IPS-18c (cell line): Measurements from ENCODE around the gene RNASE12.
"Not testable (repeated sequence)": the region's sequence is repeated elsewhere in the genome, so short reads cannot be mapped to it uniquely, and the experiment has no call there.

Source experiments
- H3K4me3 ChIP-seq: 2 replicates; pipeline ENCODE4 v1.7.0; 2013; ENCODE audit warnings: low read depth, mild to moderate bottlenecking, low read length, moderate library complexity; ENCODE audit not compliant: insufficient read depth
- H3K9me3 ChIP-seq: one replicate; pipeline ENCODE4 v1.6.1; 2013; ENCODE audit warnings: mild to moderate bottlenecking, low read length, moderate library complexity; ENCODE audit not compliant: control insufficient read depth, insufficient read depth

Gene RNASE12

GRCh38 chr14:20591235-20591634, at the start of gene RNASE12:
TSS of gene RNASE12 (minus strand) at chr14:20591376. CDS start at chr14:20590723, 653 bp downstream.
- Histone ChIP-seq H3K4me3 (no peak within 1 kb of the TSS), H3K9me3 (no peaks in the 10 kb centered on the region)

- Histone ChIP-seq H3K4me3 (peak overlapping the region; percentile 69), H3K9me3 (no peaks in the 10 kb centered on the region)
These were observed 41.9 kb upstream of the RNASE12 start for GRCh38 chr14:20632831-20633691.

- Histone ChIP-seq H3K9me3 (no peaks in the 10 kb centered on the region), H3K4me3 (peak overlapping the region; percentile 69)
These were observed 41.3 kb upstream of the RNASE12 start for GRCh38 chr14:20632448-20632830.

GRCh38 chr14:20631880-20632389, 40.8 kb upstream of the RNASE12 start:
- Histone ChIP-seq H3K9me3 (no peaks in the 10 kb centered on the region), H3K4me3 (peak overlapping the region; percentile 69)

- Histone ChIP-seq H3K4me3 (peak overlapping the region; percentile 69), H3K9me3 (no peaks in the 10 kb centered on the region)
These were observed 40.1 kb upstream of the RNASE12 start for GRCh38 chr14:20631023-20631879.

- H3K4me3 ChIP-seq = peak overlapping the region; percentile 53
These were observed 39.3 kb upstream of the RNASE12 start for GRCh38 chr14:20630340-20631022.

GRCh38 chr14:20628063-20628854, 37.1 kb upstream of the RNASE12 start:
- Histone ChIP-seq H3K9me3 (no peaks in the 10 kb centered on the region), H3K4me3 (0 out of 2 replicates have a peak overlapping the region, but pooled peaks have one; percentile 16)

More at GRCh38 chr14:20630340-20631022, 39.3 kb upstream of the RNASE12 start:
- H3K9me3 ChIP-seq = no peaks in the 10 kb centered on the region

- H3K9me3 ChIP-seq = no peaks in the 10 kb centered on the region
- no peak overlapping the region; the same call in 1 of the 2 replicates for H3K4me3 ChIP-seq
These were observed 36.3 kb upstream of the RNASE12 start for GRCh38 chr14:20627346-20628027.

GRCh38 chr14:20626274-20626673, 35.1 kb upstream of the RNASE12 start:
- Histone ChIP-seq H3K4me3 (peak overlapping the region; percentile 69), H3K9me3 (no peaks in the 10 kb centered on the region)

- Histone ChIP-seq H3K4me3 (peak overlapping the region; percentile 69), H3K9me3 (no peaks in the 10 kb centered on the region)
These were observed 33.4 kb upstream of the RNASE12 start for GRCh38 chr14:20624495-20625070.

- Histone ChIP-seq H3K4me3 (peak overlapping the region; percentile 69; the same call in 1 of the 2 replicates), H3K9me3 (no peaks in the 10 kb centered on the region)
These were observed 32.6 kb upstream of the RNASE12 start for GRCh38 chr14:20623798-20624197.

- Histone ChIP-seq H3K4me3 (peak overlapping the region; percentile 45), H3K9me3 (no peaks in the 10 kb centered on the region)
These were observed 31.7 kb upstream of the RNASE12 start for GRCh38 chr14:20622816-20623291.

- Histone ChIP-seq H3K4me3 (no peak overlapping the region), H3K9me3 (no peaks in the 10 kb centered on the region)
These were observed 29.8 kb upstream of the RNASE12 start for GRCh38 chr14:20620798-20621478.

GRCh38 chr14:20619688-20620087, 28.5 kb upstream of the RNASE12 start:
- H3K9me3 ChIP-seq, H3K4me3 ChIP-seq: not testable (repeated sequence)

- Histone ChIP-seq H3K4me3 (no peak overlapping the region), H3K9me3 (no peaks in the 10 kb centered on the region)
These were observed 27.1 kb upstream of the RNASE12 start for GRCh38 chr14:20618271-20618749.
